CD4-positive, alpha-beta T cell treated with Interleukin-10 for 1 hour (primary cell): ENCODE measurements around the gene LRP1-AS.

ENCODE experiments used
- DNase-seq: peaks from one replicate; pipeline ENCODE4 v3.0.0-alpha.2; 2020

LRP1-AS gene

DNA sequence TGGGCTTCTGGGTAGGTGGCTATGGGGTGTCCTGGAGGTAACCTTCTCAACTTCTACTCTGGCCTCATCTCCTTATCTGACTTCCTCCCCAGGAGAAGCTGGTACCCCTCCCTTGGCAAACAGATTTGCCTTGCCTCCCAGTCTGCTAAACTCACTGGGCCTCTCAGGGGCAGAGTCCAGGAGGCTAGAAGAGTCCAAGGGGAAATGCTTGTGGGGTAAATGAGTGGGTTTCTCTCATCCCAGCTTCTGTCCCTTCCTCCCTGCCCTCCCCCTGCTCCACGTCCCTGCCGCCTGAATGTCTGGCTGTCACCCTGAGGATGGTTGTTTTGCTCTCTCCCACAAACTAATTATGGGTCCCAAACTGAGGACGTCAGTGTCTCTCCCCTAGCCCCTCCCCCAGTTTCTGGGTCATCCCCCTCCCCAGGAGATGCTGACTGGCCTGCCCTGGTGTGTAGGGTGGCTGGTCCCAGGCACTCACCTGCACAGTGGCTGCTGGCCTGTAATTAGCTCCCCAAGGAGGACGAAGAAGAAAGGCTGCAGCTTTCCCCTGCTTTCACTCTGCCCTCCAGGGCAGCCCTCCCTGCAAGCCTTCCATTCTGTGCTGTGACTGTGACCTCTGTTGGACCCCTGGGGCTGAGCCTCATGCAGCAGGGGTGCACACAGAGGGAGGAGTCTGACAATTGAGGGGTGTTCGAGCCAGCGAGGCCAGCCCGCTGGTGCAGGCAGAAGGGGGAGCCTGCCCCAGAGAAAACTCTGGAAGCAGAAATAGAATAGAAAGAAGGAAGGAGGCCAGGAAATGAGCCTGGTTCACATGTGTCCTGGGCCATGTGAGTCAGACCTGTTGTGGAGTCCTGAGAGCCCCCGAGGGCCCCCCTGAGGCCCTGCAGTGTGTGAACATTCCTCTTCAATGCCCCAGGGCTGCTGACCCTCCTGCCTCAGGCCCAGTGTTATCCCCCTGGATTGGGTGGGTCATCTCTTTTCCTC is at the start of gene LRP1-AS:
Gene LRP1-AS, minus strand, starts transcription at position 659 of the 984 bp plus-strand sequence.
- DNase-seq = no peak

DNA sequence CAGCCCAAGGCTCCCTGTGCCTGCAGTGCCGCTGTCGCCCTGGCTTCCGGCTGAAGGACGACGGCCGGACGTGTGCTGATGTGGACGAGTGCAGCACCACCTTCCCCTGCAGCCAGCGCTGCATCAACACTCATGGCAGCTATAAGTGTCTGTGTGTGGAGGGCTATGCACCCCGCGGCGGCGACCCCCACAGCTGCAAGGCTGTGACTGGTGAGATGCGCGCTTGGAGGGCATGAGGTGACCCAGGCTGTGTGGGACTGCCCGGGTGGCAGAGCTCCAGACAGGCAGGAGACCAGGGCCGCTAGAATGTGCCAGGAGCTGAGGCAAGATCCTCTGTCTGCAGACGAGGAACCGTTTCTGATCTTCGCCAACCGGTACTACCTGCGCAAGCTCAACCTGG is 49.5 kb upstream of the LRP1-AS start:
- no peak for DNase-seq

DNA sequence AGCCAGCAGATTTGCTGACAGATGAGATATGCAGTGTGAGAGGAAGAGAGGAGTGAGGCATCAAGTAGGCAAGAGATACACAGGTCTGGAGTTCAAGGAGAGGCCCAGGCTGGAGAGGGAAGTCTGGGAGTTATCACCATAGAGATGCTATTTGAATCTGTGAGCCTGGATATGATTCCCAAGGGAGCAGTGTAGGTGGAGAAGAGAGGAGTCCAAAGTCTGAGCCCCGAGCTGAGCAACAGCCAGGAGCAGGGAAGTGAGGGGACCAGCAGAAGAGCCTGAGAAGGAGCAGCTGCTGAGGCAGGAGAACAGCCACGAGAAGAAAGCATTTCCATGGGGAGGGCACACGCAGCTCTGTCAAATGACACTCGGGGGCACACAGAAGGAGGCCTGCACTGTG is 49.0 kb upstream of the LRP1-AS start:
- no peak for DNase-seq

DNA sequence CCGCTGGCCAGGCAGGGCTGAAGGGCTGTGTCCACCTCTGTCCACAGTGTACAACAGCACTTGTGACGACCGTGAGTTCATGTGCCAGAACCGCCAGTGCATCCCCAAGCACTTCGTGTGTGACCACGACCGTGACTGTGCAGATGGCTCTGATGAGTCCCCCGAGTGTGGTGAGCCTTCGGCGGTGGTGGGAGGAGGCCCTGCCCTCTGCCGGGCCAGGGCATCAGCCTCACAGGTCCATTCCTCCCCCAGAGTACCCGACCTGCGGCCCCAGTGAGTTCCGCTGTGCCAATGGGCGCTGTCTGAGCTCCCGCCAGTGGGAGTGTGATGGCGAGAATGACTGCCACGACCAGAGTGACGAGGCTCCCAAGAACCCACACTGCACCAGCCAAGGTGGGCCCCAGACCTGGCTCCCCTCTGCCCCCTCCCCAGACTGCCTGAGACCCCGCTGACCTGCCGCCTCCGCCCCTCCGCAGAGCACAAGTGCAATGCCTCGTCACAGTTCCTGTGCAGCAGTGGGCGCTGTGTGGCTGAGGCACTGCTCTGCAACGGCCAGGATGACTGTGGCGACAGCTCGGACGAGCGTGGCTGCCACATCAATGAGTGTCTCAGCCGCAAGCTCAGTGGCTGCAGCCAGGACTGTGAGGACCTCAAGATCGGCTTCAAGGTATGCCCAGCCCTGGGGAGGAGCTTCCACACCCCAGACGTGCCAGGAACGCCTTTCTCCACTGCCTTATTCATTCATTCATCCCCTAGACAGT is 48.4 kb upstream of the LRP1-AS start:
- no peak for DNase-seq

DNA sequence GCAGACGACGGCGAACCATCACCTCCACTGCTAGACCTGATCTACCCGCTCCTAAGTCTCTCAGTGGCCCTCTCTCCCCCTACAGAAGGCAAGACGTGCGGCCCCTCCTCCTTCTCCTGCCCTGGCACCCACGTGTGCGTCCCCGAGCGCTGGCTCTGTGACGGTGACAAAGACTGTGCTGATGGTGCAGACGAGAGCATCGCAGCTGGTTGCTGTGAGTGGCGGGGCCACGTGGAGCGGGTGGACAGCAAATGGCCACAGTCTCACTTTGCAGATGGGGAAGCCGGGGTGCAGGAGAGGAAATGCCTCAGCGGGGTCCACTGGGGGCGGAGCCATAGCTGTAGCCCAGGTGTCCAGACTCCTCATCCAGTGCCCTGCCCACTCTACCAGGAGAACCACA is 47.8 kb upstream of the LRP1-AS start:
- no peak for DNase-seq

DNA sequence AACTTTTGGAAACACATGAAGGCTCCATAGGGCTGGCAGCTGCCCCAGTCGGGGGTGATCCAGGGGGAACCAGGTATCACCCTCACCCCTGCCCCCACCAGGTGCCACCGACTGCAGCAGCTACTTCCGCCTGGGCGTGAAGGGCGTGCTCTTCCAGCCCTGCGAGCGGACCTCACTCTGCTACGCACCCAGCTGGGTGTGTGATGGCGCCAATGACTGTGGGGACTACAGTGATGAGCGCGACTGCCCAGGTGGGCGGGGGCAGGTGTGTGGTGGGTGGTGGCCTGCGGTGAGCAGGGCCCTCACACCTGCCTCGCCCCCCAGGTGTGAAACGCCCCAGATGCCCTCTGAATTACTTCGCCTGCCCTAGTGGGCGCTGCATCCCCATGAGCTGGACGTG is 46.8 kb upstream of the LRP1-AS start:
- no peak for DNase-seq

DNA sequence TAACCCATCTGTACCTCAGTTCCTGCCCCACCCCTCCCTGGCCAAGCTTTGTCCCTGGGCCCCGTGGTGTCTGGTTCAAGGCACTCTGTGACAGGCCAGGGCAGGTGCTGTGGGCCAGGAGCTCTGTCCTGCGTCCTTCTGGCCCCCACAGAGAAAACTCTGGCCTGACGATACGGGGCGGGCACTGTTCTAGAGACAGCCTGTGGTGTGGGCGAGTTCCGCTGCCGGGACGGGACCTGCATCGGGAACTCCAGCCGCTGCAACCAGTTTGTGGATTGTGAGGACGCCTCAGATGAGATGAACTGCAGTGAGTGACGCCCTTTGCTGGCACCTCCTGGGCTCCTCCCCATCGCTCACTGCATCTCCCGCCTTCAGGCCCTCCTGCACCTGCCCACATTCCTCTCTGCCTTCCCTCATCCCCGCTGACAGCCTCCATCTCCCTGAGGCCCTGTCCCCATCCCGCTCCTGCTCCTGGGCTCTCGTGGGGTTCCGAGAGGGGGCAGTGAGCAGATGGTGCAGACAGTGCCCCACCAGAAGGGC is 46.4 kb upstream of the LRP1-AS start:
- no peak for DNase-seq

DNA sequence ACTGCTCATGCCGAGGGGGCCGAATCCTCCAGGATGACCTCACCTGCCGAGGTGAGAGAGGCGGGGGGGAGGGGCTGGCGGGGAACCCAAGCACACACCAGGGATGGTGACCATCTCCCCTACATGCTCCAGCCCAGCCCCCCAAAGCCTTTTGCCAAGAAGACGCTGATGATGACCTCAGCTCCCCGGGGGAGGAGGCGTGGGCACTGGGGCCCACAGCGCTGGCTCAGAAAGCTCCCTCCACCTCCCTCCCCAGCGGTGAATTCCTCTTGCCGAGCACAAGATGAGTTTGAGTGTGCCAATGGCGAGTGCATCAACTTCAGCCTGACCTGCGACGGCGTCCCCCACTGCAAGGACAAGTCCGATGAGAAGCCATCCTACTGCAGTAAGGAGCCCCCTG is 45.5 kb upstream of the LRP1-AS start:
- no peak for DNase-seq

DNA sequence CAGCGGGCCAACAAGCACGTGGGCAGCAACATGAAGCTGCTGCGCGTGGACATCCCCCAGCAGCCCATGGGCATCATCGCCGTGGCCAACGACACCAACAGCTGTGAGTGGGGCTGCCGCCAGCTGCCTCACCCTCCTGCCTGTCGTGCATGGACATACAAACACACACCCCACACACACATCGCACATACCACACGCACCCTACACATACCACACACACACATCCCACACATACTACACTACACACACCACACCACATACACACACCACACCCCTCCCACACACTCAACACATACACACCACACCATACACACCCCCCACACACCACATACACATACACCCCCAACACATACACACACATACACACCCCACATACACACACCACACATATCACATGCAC is 44.0 kb upstream of the LRP1-AS start:
- DNase-seq = no peak

DNA sequence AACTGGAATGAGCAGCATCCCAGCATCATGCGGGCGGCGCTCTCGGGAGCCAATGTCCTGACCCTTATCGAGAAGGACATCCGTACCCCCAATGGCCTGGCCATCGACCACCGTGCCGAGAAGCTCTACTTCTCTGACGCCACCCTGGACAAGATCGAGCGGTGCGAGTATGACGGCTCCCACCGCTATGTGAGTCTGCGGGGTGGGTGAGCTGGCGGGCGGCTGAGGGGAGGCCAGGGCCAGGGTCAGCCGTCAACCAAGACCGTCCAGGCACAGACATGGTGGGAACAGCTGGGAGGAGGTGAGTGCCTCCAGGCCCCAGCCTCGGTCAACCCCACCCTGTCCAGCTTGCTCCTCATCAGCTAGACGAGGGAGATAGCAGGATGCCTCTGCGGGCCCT is 43.4 kb upstream of the LRP1-AS start:
- no peak for DNase-seq

DNA sequence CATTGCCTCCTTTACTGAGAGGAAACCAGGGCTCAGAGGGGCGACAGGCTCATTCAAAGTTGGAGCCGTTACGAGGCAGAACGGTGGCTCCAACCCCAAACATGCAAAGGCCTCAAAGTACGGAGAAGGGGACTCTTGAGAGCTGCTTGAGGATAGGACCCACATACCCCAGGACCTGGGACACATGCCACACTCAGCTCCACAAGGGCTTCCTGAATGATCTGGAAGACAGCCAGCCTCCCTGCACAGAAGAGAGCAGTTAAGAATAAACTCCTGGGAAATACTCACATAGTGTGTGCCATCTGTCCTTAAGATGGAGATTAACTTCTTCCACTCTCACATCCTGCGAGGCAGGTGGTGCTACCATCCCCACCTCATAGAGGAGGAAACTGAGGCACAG is 42.6 kb upstream of the LRP1-AS start:
- no peak for DNase-seq

DNA sequence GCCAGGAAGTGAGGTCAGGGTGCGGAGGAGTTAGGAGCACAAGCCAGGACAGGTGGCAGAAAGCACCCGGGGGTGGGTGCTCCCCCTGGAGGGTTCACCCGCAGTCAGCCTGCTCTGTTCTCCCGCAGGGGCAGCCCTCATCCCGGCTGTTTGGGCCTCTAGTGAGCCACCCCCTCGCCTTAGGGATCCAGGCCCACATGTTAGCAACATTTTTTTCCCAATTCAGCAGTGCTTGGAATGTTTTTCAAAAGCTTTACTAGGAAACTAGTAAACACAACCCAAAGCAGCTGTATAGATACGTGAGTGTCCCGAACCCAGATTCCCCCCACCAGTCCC is 40.6 kb upstream of the LRP1-AS start:
- DNase-seq = no peak

DNA sequence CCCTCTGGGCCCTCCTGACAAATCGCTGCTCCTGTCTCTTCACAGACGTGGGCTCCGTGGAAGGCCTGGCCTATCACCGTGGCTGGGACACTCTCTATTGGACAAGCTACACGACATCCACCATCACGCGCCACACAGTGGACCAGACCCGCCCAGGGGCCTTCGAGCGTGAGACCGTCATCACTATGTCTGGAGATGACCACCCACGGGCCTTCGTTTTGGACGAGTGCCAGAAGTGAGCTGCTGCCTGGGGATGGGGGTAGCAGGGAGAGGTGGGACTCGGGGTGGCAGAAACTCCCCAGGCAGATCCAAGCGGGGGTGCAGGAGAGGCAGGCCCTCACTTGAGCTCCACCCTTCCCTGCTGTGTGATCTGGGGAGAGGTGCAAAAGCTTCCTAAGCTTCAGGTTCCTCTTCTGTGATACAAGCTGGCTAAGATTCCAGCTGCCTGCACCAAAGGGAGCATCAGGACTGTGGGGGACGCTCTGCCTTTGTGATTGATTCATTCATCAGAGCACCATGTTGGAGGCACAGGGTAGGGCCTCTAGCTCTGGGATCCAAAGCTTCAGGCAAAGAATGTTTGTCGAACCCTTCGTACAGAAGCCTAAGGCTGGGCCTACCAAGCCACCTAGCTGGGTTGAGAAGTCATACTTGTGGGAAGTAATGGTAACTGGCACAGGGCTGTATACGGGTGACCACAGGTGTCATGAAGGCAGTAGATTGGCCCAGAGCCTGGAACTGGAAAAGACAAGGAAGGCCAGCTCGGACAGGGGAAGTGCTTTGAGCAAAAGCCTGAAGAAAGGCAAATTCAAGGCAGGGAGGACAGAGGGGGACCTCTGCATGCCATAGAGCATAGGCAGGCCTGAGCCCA is 40.0 kb upstream of the LRP1-AS start:
- no peak for DNase-seq

DNA sequence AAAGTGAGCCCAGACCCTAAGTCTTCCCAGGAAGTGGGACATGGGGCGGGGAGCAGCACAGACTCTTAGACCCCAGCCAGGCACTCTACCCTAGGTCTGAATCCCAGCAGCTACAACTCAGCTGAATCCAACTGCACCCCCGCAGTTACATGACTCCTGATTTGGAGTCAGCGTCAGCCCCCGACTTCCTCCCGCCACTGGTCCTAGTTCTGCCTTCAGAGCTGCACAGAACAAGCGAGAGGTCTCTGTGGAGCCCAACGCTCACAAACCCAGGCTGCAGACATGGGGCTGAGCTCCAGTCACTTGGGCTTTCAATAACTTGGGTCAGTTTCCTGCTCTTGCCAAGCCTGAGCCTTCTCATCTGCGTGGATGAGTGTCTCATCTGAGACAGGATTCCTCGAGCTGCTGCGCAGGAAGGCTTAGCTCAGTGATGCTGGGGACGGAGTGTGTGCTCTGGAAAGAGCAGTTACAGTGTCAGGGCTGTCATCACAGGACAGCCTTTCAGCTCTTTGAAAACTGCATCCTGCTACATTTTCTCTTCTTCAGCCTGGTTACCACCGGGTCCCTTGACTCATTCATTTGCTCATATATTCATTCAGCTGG is 38.6 kb upstream of the LRP1-AS start:
- no peak for DNase-seq

DNA sequence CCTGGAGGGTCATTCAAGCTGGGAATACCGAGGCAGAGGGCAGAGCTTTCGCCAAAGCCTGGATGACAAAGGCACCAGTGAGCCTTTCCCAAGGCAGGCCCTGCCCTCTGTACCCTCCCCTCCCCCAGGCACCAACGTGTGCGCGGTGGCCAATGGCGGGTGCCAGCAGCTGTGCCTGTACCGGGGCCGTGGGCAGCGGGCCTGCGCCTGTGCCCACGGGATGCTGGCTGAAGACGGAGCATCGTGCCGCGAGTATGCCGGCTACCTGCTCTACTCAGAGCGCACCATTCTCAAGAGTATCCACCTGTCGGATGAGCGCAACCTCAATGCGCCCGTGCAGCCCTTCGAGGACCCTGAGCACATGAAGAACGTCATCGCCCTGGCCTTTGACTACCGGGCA is 38.0 kb upstream of the LRP1-AS start:
- no peak for DNase-seq

DNA sequence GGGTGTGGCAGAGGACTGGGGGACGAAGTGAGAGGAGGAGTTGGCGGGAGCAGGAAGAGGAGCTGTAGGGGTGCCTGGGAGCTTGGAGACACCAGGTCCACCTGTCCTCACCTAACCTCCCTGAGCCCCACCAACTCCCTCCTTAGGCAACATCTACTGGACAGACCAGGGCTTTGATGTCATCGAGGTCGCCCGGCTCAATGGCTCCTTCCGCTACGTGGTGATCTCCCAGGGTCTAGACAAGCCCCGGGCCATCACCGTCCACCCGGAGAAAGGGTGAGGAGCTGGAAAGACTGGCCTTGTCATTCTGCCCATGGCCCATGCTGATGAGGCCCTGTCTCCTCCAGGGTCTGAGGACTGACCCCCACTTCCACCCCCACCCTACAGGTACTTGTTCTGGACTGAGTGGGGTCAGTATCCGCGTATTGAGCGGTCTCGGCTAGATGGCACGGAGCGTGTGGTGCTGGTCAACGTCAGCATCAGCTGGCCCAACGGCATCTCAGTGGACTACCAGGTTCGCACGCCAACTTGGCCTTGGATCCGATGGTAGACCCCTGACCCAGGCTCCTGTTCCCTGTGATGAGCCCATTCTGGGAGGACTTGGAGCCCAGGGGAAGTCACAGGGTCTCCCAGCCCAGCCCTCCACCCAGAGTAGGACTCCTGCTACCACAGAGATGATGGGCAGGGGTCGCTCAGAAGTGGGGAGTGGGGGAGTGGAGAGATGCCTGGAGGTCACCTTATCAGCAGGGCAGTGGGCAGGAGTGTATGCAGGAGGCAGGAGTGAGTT is 36.7 kb upstream of the LRP1-AS start:
- no peak for DNase-seq

DNA sequence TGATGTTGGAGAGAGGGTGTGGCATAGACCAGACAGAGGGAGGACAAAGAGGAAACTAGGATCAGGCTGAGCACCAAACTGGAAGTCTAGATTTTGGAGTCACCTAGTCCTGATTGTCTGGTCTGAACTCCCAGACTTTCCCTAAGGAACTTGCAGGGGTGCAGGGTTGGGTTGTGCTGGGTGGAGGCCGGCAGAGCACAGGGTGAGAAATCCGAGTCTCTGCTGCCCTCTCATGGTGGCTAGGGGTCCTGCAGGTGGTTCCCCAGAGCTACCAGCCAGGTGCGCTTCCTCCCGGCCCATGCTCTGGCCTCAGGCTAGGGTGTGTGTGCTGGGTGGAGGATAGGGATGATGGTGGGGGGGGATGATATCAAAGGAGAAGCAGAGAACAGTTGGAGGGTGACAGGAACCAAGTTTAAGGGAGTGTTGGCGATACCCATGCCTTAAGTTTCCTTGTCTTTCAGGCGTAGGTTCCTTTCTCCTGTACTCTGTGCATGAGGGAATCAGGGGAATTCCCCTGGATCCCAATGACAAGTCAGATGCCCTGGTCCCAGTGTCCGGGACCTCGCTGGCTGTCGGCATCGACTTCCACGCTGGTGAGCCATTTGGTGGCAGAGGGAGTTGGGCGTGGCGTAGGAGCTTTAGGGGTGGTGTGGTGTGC is 35.6 kb upstream of the LRP1-AS start:
- DNase-seq = peak; percentile 80

DNA sequence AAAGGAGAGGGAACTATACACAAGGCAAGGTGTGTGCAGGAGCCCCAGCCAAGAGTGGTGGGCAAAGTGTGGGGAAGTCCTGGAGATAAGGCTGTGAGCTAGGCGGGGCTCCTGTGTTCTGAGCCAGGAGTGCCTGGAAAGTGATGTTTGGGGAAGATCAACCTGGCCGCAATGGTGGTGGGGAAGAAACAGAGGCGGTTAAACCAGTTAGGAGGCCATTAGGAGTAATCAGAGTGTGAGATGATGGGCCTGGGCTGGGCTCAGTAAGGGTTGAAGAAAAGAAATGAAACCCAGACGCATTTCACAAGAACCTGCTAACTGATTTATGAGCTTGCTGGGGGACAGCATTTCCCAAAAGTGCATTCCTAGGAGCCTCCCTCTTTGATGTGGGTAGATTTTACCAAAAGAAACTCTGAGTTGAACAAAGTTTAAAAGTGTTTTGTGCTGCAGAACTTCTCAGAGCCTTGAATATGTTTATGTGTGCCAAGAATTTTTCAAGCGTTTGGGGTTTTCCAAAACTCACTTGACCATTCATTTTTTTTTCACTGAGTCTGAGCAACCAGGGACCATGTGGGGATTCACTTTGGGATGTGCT is 34.2 kb upstream of the LRP1-AS start:
- DNase-seq = no peak

DNA sequence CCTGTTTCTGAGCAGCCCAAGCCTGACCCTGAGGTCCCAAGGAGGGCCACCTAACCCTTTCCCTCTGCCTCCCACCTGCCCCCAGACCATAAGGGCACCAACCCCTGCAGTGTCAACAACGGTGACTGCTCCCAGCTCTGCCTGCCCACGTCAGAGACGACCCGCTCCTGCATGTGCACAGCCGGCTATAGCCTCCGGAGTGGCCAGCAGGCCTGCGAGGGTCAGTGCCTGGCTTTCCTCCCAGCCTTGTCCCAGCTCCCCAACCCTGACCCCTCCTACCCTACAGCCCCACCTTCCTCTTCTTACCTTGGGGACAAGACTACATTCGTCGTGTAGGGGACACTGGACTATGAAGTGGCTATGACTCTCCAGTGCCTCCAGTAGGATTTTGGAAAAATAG is 33.7 kb upstream of the LRP1-AS start:
- no peak for DNase-seq

DNA sequence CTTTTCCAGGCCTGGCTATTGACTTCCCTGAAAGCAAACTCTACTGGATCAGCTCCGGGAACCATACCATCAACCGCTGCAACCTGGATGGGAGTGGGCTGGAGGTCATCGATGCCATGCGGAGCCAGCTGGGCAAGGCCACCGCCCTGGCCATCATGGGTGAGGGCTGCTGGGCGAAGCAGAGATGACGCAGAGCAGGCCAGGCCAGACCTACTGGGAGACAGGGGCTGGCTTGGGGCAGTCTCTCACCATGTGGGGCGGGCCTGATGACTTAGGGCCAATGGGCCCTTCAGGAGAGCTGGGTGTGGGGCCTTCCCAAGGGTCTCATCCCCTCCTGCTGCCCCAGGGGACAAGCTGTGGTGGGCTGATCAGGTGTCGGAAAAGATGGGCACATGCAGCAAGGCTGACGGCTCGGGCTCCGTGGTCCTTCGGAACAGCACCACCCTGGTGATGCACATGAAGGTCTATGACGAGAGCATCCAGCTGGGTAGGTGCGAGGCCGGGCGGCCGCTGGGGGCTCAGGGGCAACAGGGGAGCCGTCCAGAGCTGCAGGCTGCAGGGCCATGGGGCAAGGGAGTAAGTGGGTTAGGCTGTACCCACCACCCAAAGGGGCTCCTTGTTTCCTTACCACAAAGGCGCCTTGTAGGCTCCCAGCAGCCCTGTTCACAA is 33.0 kb upstream of the LRP1-AS start:
- no peak for DNase-seq
